Peyer's patch (tissue), 4 donors: Measurements from ENCODE around the gene REXO1.

Source experiments
- CTCF ChIP-seq, 6 experiments: fragments of 450-650 bp in 4 of 6; fragments of 200-600 bp in 2 of 6; sonication (generic) in 1 of 6; IDR thresholded peaks; one replicate each; pipeline ENCODE4 v1.5.1; 2017 to 2019; ENCODE audit warnings: antibody characterized with exemption in 6 of 6, mild to moderate bottlenecking in 3 of 6, moderate library complexity in 1 of 6
- POLR2A ChIP-seq, 2 donors: fragments of 450-650 bp; IDR thresholded peaks; one replicate each; pipeline ENCODE4 v1.5.1; 2017; ENCODE audit warnings: antibody characterized with exemption in 2 of 2, mild to moderate bottlenecking in 2 of 2, moderate library complexity in 2 of 2

GRCh38 chr19:1858412-1859081, 10.3 kb upstream of the REXO1 start:
- no peak for TF ChIP-seq CTCF (IDR thresholded peaks at IDR 0.05)
- no peak for TF ChIP-seq POLR2A (IDR thresholded peaks at IDR 0.05)
